VCaP (cell line): ENCODE measurements around the gene CALHM4.

Source experiments
- H3K27ac ChIP-seq: fragments of 450-650 bp; 2 replicates; pipeline ENCODE4 v1.5.1; 2017
- TF ChIP-seq, protein P1 (sequence below): fragments of 450-650 bp; conservative IDR thresholded peaks from 2 replicates; pipeline ENCODE4 v1.5.1; 2017; ENCODE audit warnings: mild to moderate bottlenecking, moderate library complexity

CALHM4 gene

GRCh38 chr6:116542426-116542825 is 11.1 kb upstream of the CALHM4 start:
- H3K27ac ChIP-seq: no peak overlapping the region
- TF ChIP-seq, protein P1, sequence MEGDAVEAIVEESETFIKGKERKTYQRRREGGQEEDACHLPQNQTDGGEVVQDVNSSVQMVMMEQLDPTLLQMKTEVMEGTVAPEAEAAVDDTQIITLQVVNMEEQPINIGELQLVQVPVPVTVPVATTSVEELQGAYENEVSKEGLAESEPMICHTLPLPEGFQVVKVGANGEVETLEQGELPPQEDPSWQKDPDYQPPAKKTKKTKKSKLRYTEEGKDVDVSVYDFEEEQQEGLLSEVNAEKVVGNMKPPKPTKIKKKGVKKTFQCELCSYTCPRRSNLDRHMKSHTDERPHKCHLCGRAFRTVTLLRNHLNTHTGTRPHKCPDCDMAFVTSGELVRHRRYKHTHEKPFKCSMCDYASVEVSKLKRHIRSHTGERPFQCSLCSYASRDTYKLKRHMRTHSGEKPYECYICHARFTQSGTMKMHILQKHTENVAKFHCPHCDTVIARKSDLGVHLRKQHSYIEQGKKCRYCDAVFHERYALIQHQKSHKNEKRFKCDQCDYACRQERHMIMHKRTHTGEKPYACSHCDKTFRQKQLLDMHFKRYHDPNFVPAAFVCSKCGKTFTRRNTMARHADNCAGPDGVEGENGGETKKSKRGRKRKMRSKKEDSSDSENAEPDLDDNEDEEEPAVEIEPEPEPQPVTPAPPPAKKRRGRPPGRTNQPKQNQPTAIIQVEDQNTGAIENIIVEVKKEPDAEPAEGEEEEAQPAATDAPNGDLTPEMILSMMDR: no peak

- H3K27ac ChIP-seq: no peak overlapping the region
- TF ChIP-seq, protein P1: no peak
Measured at GRCh38 chr6:116543149-116543548, 10.4 kb upstream of the CALHM4 start.

- H3K27ac ChIP-seq: no peak within 1 kb of the TSS
- TF ChIP-seq, protein P1: no peak
Measured at GRCh38 chr6:116545651-116546050, 7.9 kb upstream of the CALHM4 start, which contains the start of gene TRAPPC3L. Gene TRAPPC3L, minus strand, starts transcription at chr6:116545684. Its CDS starts 170 bp downstream, at chr6:116545514.

GRCh38 chr6:116547358-116547757 is 6.2 kb upstream of the CALHM4 start:
- TF ChIP-seq, protein P1: no peak
- H3K27ac ChIP-seq: no peak overlapping the region

DNA sequence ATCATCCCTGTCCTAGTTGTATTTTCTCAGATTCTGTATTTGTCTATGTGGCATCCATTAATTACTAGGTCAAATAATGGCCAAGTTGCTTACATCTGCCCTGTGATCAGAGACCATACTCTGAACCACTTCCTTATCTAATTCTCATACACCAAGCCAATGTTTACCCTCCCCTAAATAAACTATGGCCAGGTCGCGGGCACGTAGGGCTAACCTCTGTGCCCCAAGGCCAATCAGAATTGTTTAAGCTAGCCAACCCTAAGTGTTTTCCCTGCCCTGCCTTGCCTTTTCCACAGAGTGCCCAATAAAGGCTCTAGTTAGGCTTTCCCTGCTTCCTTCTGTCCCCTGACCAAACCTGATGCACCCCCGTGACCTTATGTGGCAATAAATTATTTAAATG is 2.8 kb upstream of the CALHM4 start:
- H3K27ac ChIP-seq: no peak overlapping the region
- TF ChIP-seq, protein P1: no peak

GRCh38 chr6:116556065-116556464 is 2.5 kb downstream of the CALHM4 start:
- TF ChIP-seq, protein P1: no peak
- no peak overlapping the region for H3K27ac ChIP-seq

DNA sequence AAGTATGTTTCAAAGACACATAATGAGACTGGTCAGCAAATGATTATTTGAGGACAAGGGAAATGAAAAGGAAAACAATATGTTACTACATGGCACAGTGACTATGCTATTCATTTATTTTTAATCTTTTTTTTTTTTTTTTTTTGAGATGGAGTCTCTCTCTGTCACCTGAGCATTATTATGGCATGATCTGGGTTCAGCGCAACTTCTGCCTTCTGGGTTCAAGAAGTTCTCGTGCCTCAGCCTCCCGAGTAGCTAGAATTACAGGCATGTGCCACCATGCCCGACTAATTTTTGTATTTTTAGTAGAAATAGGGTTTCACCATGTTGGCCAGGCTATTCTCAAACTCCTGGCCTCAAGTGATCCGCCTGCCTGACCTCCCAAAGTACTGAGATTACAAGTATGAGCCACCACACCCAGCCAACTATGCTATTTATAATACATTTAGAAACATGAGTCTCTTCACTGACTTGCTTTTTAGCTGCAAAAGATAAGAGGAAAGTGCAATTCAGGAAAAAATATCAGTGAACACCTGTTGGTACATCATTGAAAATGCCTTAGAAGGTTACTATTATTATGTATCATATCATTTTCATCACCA is 3.4 kb downstream of the CALHM4 start:
- TF ChIP-seq, protein P1: no peak
- peak overlapping the region; percentile 57 for H3K27ac ChIP-seq
